KMS-11 (cell line): ENCODE results near the gene TOR2A.

Source experiments
- H2AFZ ChIP-seq: fragments of 200-600 bp; sonication (generic); 2 replicates; pipeline ENCODE4 v1.6.1; 2016; ENCODE audit warnings: antibody characterized with exemption, mixed run types, low read depth
- H3K27ac ChIP-seq: fragments of 200-600 bp; sonication (generic); 2 replicates; pipeline ENCODE4 v1.6.1; 2016; ENCODE audit warnings: mild to moderate bottlenecking, mixed run types
- H3K27me3 ChIP-seq: fragments of 200-600 bp; sonication (generic); 2 replicates; pipeline ENCODE4 v1.6.1; 2017; ENCODE audit warnings: mild to moderate bottlenecking, low read depth, mixed run types, moderate library complexity; ENCODE audit not compliant: insufficient read depth
- H3K36me3 ChIP-seq: fragments of 200-600 bp; sonication (generic); 2 replicates; pipeline ENCODE4 v1.6.1; 2017; ENCODE audit warnings: mild to moderate bottlenecking, mixed run types; ENCODE audit not compliant: insufficient read depth
- H3K4me1 ChIP-seq: fragments of 200-600 bp; sonication (generic); 2 replicates; pipeline ENCODE4 v1.6.1; 2016; ENCODE audit warnings: mild to moderate bottlenecking, low read depth, mixed run types; ENCODE audit not compliant: poor library complexity, severe bottlenecking
- H3K4me2 ChIP-seq: fragments of 200-600 bp; sonication (generic); 2 replicates; pipeline ENCODE4 v1.7.0; 2016; ENCODE audit warnings: mild to moderate bottlenecking, mixed run types
- H3K4me3 ChIP-seq: fragments of 200-600 bp; sonication (generic); IDR thresholded peaks from 2 replicates; pipeline ENCODE4 v1.6.1; 2017; ENCODE audit warnings: low read depth, low read length, mixed read lengths; ENCODE audit not compliant: insufficient read depth
- H3K79me2 ChIP-seq: fragments of 200-600 bp; sonication (generic); 2 replicates; pipeline ENCODE4 v1.6.1; 2016; ENCODE audit warnings: low read depth, mixed run types; ENCODE audit not compliant: insufficient read depth
- H3K9ac ChIP-seq: fragments of 200-600 bp; sonication (generic); 2 replicates; pipeline ENCODE4 v1.6.1; 2016; ENCODE audit warnings: mild to moderate bottlenecking, mixed run types
- H4K20me1 ChIP-seq: fragments of 200-600 bp; sonication (generic); 2 replicates; pipeline ENCODE4 v1.6.1; 2016; ENCODE audit warnings: mild to moderate bottlenecking, mixed run types; ENCODE audit not compliant: insufficient read depth
- CTCF ChIP-seq: fragments of 200-600 bp; sonication (generic); conservative IDR thresholded peaks from 2 replicates; pipeline ENCODE4 v1.6.1; 2017; ENCODE audit warnings: low read depth, mild to moderate bottlenecking, antibody characterized with exemption, low read length, moderate library complexity, mixed read lengths

The TOR2A gene

GRCh38 chr9:127686461-127687393 is 48.4 kb downstream of the TOR2A start:
- Histone ChIP-seq H3K4me2 (no peak overlapping the region), H3K27me3 (no peaks in the 10 kb centered on the region), H4K20me1 (no peaks in the 10 kb centered on the region), H3K36me3 (no peaks in the 10 kb centered on the region), H2AFZ (no peak overlapping the region), H3K9ac (no peak overlapping the region), H3K27ac (no peak overlapping the region), H3K4me3 (no peak overlapping the region), H3K79me2 (no peaks in the 10 kb centered on the region), H3K4me1 (no peaks in the 10 kb centered on the region)
- TF ChIP-seq CTCF: no peak

GRCh38 chr9:127684576-127684975 is 50.5 kb downstream of the TOR2A start:
- Histone ChIP-seq H2AFZ (no peak overlapping the region), H3K4me2 (no peak overlapping the region), H3K36me3 (no peaks in the 10 kb centered on the region), H3K27me3 (no peaks in the 10 kb centered on the region), H4K20me1 (no peaks in the 10 kb centered on the region), H3K4me3 (no peak overlapping the region), H3K79me2 (no peaks in the 10 kb centered on the region), H3K27ac (no peak overlapping the region), H3K9ac (no peak overlapping the region), H3K4me1 (no peaks in the 10 kb centered on the region)
- TF ChIP-seq CTCF: no peak

GRCh38 chr9:127683723-127684122 is 51.4 kb downstream of the TOR2A start:
- TF ChIP-seq CTCF: no peak
- no peak overlapping the region for H3K4me2 ChIP-seq

GRCh38 chr9:127682351-127683136 is 52.5 kb downstream of the TOR2A start:
- Histone ChIP-seq H2AFZ (no peak overlapping the region), H3K36me3 (no peaks in the 10 kb centered on the region), H3K27me3 (no peaks in the 10 kb centered on the region), H3K9ac (no peak overlapping the region), H3K4me2 (no peak overlapping the region), H3K4me3 (no peak overlapping the region), H3K27ac (no peak overlapping the region), H4K20me1 (no peaks in the 10 kb centered on the region), H3K79me2 (no peaks in the 10 kb centered on the region), H3K4me1 (no peaks in the 10 kb centered on the region)
- no peak for TF ChIP-seq CTCF

More at GRCh38 chr9:127683723-127684122, 51.4 kb downstream of the TOR2A start:
- Histone ChIP-seq H2AFZ (no peak overlapping the region), H3K4me1 (no peaks in the 10 kb centered on the region), H4K20me1 (no peaks in the 10 kb centered on the region), H3K36me3 (no peaks in the 10 kb centered on the region), H3K4me3 (no peak overlapping the region), H3K27ac (no peak overlapping the region), H3K79me2 (no peaks in the 10 kb centered on the region), H3K27me3 (no peaks in the 10 kb centered on the region), H3K9ac (no peak overlapping the region)
